Measurements from ENCODE around the gene CTDSPL. TPM values are rescaled to one million over a fixed set of nuclear protein-coding genes. Genes with fewer than 3 reads are reported as not detected.

The CTDSPL gene
- total and polyA plus RNA-seq, 7 donors: 19.1 to 69.1 (median 46.3) TPM

DNA sequence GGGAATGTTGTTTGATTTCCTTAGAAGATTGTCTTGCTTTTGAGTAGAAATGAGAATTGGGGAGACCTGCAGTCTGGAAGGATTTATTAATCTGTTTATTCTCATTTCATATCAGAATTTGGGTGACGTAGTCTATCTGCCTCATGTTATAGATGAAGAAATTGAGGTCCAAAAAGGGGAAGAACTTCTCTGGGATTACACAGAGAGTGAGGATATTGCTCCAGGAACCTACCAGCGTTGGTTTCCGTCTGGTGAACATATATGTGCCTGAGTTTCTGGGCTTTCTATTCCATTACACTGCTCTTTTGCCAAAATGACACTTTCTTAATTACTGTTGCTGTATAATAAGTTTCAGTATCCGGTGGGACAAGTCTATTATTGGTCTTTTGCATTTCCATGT, 51.8 kb downstream of the CTDSPL start:
- Histone ChIP-seq H3K27me3 (no peaks in the 10 kb centered on the region), H3K27ac (no peak overlapping the region), H3K9me3 (no peaks in the 10 kb centered on the region), H3K4me1 (peaks cover 0 to 19% (median 14%) of the 10 kb centered on the region in 4 donors), H3K36me3 (no peaks in the 10 kb centered on the region), H3K4me3 (no peak overlapping the region)
- 84 to 89% methylated on average over 4 of the region's 4 CpGs for WGBS, 2 donors
- DNase-seq: no peak
- intact Hi-C loops (cut with DNase I): no loop called here
- TF ChIP-seq POLR2A (IDR thresholded peaks at IDR 0.05) (no peak), POLR2AphosphoS5 (IDR thresholded peaks at IDR 0.05) (no peak), EP300 (IDR thresholded peaks at IDR 0.05) (no peak), CTCF (IDR thresholded peaks at IDR 0.05) (no peak)

DNA sequence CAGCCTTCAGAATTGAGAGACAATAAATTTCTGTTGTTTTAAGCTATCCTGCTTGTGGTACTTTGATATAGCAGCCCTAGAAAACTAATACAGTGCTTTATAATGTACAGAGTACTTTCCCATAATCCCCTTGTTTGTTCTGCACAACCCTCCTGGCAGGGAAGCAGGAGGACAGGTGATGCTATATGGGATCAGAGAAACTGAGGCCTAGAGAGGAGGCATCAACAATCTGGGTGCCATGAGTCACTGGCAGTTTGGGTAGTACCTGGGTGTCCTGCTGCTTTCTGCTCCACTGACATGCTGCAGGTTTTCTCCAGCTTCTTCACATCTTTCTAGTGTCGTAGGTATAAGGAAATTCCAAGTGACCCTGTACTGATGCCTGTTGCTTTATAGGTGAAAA, 55.0 kb downstream of the CTDSPL start:
- DNase-seq: no peak
- H3K9me3 ChIP-seq: no peaks in the 10 kb centered on the region
- intact Hi-C loops (cut with DNase I): no loop called here
- no peaks in the 10 kb centered on the region for H3K36me3 ChIP-seq
- H3K27me3 ChIP-seq: no peaks in the 10 kb centered on the region
- H3K4me1 ChIP-seq: peaks cover 0 to 17% (median 9%) of the 10 kb centered on the region in 4 donors
- H3K27ac ChIP-seq: no peak overlapping the region
- no peak overlapping the region for H3K4me3 ChIP-seq
- no peak for TF ChIP-seq POLR2AphosphoS5 (IDR thresholded peaks at IDR 0.05)
- TF ChIP-seq POLR2A (IDR thresholded peaks at IDR 0.05): no peak
- no peak for TF ChIP-seq CTCF (IDR thresholded peaks at IDR 0.05)
- TF ChIP-seq EP300 (IDR thresholded peaks at IDR 0.05): no peak
- WGBS, 2 donors: 92% methylated on average over 1 of the region's 1 CpG

- no peaks in the 10 kb centered on the region for H3K36me3 ChIP-seq
- TF ChIP-seq POLR2AphosphoS5 (IDR thresholded peaks at IDR 0.05) (no peak), CTCF (IDR thresholded peaks at IDR 0.05) (no peak), POLR2A (IDR thresholded peaks at IDR 0.05) (no peak), EP300 (IDR thresholded peaks at IDR 0.05) (no peak)
- H3K27ac ChIP-seq: no peak overlapping the region
- WGBS, 2 donors: 73 to 80% methylated on average over 1 of the region's 1 CpG
- H3K4me1 ChIP-seq: peaks cover 0 to 33% (median 25%) of the 10 kb centered on the region in 4 donors
- intact Hi-C loops (cut with DNase I): no loop called here
- DNase-seq: no peak
- no peaks in the 10 kb centered on the region for H3K27me3 ChIP-seq
- H3K4me3 ChIP-seq: no peak overlapping the region
- no peaks in the 10 kb centered on the region for H3K9me3 ChIP-seq
Observed at GRCh38 chr3:37918627-37919026, 56.9 kb downstream of the CTDSPL start.

DNA sequence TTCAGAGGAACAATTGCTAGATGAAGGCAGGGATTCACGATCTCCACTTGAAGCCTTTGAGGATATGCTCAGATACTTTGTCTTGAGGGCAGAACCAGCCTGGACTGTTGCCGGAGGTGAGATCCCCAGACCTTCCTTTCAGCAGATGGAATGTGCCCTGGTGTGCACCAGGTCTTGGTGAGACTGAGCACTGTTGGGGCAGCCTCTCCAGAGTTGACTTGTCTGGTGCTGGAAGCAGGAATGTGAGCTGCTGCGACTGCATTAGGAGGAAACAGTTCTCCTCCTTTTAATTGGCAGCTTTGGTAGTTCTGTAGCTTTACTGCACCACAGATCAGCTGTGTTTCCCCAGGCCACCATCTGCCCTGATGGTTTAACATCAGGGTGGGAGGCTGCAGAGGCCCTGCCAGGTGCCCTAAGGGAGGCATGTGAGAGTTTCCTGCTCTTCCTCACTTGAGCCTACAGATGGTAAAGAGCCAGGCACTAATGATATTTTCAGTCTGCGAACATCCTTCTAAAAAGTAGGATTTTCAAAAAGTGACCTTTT, 58.5 kb downstream of the CTDSPL start:
- Histone ChIP-seq H3K9me3 (no peaks in the 10 kb centered on the region), H3K4me3 (no peak overlapping the region), H3K27me3 (no peaks in the 10 kb centered on the region), H3K36me3 (no peaks in the 10 kb centered on the region), H3K27ac (no peak overlapping the region), H3K4me1 (peaks cover 0 to 49% (median 41%) of the 10 kb centered on the region in 4 donors)
- intact Hi-C loops (cut with DNase I): no loop called here
- 78 to 84% methylated on average over 4 of the region's 4 CpGs for WGBS, 2 donors
- TF ChIP-seq CTCF (IDR thresholded peaks at IDR 0.05) (no peak), EP300 (IDR thresholded peaks at IDR 0.05) (no peak)
- no peak for DNase-seq

DNA sequence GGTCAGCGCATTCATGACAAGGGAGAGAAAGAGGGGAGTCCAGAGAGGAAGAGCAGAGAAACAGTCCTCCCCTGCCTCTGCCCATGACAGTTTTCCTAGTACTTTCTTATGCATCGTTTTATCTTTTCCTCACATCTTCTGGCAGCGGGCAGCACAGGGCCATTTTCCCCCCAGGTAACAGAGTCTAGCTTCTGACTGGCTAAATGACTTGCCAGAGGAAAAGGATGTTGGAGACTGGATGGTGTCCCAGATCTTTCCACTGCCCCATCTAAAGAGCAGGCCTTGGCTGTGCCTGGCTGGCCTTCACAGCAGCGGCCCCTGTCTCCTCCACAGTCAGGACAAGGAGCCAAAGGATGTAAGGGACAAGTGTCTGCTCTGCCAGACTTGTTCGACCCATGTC, 59.3 kb downstream of the CTDSPL start:
- 89 to 91% methylated on average over 5 of the region's 5 CpGs for WGBS, 2 donors
- H3K27me3 ChIP-seq: no peaks in the 10 kb centered on the region
- H3K4me3 ChIP-seq: no peak overlapping the region
- H3K36me3 ChIP-seq: no peaks in the 10 kb centered on the region
- DNase-seq: no peak
- H3K4me1 ChIP-seq: peaks cover 0 to 55% (median 46%) of the 10 kb centered on the region in 4 donors
- H3K27ac ChIP-seq: no peak overlapping the region
- H3K9me3 ChIP-seq: no peaks in the 10 kb centered on the region
- TF ChIP-seq CTCF (IDR thresholded peaks at IDR 0.05): no peak
- TF ChIP-seq POLR2AphosphoS5 (IDR thresholded peaks at IDR 0.05): no peak
- no peak for TF ChIP-seq EP300 (IDR thresholded peaks at IDR 0.05)
- TF ChIP-seq POLR2A (IDR thresholded peaks at IDR 0.05): no peak
- intact Hi-C loops (cut with DNase I): no loop called here

Data from sigmoid colon (tissue), 7 donors.